Amniotic stem cell (primary cell): Measurements from ENCODE around the gene C10orf90.

ENCODE experiments used
- DNase-seq: peaks from one replicate; lab custom pipeline; 2025; lab: John Stamatoyannopoulos, UW

C10orf90 gene

DNA sequence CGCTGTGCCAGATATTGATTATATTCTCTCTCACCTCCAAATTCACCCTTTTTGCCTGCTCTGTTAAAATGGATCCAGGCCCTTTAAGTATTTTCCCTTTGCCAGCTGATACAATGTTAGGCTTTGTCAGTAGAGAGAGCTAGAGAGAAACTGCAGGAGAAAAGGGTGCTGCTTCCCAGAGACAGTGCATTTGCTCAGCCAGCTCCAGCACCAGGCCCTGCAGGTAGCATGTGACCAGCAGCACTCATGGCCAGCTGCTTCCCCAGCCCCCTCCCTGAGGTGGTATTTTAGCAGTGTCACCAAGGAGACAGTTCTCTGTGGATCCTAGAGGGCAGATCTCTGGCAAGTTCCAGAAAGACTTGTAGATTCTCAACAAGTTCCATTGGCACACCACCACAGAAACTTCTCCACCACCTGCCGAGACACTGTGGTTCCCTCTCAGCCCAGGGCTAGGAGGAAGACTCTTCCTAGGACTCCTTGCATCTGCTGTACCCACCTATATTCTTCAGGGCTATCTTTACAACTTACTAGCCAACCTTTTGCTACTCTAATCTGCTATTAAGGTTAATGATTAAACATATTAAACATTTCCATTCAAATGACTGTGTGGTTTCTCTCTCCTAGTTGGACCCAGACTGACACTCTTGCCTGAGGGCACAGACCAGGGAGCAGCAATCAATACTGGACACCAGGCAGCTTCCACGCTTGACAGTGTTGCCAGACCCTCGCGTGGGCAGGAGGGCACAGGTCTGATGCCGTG is 246.6 kb downstream of the C10orf90 start:
- no peak for DNase-seq

DNA sequence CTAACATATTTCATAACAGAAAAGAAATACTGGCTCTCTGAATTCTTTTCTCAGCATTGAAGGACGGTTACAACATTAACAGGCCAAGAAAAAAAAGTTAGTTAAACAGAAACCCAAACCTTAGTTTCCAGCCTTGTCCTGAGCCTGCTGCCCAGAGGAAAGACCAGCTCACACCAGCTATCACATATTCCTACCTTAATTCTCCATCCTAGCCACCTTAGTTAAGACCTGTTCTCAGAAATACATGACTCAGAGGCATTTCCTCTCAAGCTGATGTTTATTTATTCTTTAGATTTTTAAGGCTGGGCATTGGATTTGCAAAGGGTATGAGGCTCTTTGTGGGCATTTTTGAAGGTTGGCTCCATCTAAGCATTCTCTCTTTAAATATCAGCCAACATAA is 247.9 kb downstream of the C10orf90 start:
- DNase-seq = no peak

DNA sequence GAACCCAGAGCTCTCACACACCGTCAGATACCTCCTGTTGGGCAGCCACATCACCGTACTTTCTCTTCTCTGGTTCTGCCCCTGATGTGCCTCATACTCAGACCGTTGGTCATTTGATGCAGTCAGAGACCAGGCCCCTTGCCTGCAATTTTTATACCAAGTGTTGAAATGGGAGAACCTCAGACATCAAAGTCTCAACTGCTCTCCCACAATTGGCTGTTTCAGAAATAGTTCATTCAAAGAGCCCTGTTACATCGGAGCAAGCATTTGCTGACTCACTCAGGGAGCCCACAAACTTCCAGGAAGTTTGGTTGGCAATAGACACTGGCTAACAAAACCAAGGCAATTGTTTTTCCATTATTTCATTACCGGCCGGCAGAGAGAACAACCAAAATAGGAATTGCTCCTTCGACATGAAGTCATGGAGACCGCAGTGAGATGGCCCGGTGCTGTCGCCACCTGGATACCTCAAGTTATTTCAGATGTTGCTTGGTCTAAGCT is 248.7 kb downstream of the C10orf90 start:
- peak; percentile 97 for DNase-seq

DNA sequence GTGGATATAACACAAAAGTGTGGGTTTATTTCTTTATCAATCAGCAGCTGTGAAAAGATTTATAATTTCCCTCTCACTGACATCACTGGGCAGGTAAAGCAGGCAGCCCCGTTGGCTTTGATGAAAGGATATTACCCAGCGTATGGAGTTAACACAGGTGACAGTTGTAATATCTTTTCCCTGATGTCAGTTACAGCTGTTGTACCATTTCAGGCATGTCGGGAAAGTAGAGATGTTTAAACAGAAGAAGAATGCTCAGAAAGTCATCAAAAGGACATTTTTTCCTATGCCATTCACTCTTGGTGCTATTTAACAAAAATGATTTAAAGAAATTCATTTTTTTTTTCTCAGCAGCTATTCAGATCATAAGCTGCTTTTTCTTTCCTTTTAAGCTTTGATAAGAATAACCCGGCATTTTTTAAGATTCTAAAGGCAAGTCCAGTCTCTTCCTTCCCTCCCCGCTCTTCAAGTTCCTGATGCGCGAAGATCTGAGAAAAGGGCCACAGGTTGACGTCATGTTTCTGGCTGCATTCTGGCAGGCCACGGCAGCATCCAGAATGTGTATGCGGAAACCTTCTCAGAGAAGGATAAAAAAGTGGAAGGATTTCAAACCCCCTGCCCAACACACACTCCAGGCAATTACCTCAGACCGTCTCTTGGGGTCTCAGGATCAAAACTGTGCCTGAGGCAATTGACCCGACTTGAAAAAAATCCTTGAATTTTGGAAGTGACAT is 249.8 kb downstream of the C10orf90 start:
- DNase-seq = no peak

DNA sequence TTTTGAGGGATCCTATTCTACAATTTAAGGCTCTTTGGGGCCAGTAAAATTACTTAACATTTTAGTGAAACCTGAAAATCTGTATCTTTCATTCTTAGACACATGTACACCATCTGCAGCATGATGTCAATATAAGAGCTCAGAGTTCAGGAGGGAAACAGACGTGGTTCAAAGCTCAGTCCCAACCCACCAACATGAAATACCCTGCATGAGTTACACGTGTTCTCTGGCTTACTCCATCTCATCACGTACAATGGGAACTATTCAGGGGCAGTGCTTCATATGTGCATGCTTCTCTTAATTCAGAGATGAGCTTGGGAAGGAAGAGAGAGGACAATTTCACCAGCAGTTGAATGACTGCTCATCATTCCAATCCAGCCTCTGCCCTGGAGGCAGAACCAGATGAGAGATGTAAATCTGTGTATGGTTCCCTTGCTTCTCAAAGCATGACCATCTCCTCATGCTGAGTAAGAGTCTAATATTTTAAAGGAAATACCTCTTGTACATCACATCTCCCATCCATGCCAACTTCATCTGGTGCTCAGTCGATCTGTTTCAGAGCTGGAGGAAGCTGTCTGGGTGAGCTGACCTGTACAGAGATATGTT is 253.2 kb downstream of the C10orf90 start:
- no peak for DNase-seq

DNA sequence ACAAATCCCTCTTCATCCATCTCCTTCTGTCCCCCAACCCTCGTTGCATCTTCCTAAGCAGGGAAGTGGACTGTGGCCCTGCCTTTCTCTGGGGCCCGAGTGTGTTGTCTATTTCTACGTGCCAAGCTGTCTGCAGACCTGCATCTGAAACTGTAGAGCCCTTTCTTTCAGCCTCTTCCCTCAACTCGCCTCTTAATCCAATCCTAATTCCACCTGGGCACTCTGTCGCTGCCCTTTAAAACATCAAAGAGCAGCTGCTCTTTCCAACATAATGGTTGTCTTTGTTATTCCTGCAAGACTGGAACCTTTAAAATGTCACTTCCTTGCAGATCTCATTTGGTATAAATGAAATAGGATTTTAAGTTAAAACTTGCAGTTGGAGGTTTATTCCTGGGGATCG is 260.7 kb downstream of the C10orf90 start:
- no peak for DNase-seq

DNA sequence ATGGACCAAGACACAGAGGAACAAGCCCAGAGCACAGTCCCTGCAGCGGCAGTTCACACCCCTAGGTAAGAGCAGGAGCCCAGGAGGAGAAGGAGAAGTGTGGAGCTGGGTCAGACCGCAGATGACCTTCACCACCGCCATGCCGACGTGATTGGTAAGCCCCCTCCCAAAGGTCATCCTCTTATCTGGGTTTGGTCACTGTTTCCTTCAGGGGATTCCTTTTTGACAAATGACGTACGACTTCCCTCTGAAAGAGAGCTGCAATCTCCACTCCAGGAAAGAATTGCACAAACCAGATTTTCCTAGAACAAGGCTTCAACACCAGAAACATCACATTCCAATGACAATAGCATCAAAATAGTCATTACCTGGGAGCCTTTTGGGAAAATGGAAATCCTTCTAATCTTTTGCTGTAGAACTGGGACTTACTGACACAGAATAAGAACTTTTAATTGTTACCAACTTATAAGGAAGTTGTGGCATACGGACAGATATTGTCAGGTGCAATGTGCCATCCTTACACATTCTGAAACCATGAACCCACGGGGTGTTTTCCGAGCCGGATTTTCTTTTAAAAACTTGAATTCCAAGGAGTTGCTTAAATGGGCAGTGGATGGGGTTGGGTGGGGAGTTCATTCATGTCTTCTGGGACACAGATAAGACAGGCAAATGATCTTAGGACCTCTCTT is 261.4 kb downstream of the C10orf90 start:
- DNase-seq = no peak

DNA sequence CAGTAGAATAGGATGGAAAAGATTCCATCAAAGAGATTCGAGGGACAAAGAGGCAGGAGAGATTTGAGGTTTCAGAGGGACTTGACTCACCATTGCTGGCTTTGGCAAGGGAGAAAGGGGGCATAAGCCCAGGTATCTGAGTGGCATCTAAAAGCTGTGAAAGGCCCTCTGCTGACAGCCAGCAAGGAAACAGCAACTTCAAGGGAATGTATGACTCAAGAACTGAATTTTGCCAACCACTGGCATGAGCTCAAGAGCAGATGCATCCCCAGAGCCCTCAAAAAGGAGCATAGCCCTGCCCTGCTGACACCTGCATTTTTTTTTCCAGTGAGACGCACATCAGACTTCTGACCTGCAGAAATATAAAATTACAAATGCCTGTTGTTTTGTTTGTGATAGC is 262.7 kb downstream of the C10orf90 start:
- no peak for DNase-seq

DNA sequence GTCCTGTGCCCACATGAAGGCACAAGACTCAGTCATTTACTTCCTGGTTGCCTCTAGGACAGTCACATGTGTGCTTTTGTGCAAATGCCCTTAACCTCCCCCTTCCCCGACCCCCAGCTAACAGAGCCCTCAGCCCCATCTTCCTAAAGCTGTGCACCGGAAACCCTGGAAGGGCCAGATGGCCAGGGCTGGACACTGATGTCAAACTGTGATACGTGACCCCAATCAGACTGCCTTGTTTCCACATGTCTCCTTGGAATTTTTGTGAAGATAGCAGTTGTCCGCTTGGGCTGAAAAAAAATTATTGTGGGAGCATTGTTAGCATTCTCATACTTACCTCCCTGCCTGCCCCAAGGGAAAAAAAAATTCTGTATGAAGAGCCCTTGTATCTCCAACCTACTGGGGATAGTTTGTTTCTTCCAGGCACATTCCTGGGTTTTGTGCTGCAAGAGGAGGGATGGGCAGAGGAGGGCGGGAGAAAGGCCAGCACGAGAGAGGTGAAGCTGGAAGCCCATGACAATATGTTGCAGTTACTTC is 265.2 kb downstream of the C10orf90 start:
- no peak for DNase-seq

DNA sequence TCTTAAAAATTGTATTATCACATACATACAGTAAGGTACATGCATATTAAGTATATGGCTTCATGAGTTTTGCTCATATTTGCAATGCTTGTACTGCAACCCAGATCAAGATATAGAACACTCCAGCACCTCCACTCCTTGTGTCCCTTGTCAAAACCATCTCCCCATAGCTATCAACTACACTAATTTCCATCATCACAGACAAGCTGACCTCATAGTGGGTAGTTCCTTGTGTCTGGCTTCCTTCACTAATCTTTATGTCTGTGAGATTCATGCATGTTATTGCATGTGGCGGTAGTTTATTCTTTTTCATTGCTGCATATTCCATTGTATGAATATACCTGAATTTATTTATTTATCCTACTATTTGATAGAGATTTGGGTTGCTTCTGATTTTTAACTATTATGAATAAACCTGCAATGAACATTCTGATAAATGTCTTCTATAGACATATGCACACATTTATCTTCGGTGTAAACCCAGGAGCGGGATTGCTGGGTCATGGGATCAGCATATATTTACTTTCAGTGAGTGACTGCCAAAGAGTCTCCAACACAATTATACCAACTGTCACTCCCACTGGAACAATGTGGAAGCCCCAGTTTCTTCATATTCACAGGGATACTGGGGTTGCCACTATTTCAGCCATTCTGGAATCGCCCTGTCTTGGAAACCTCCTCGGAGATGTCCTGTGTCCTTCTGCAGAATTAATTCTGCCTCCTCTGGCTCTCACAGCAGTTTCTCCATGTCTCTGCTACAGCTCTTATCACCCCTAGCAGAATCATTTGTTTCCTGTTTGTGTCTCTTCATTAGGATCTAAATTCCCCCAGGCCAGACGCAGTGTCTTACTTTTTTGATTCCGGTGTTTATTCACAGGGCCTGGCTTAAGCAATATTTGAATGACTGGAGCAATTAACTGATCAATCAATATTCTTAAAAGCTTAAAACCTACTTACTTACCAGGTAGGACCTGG is 267.5 kb downstream of the C10orf90 start:
- no peak for DNase-seq

DNA sequence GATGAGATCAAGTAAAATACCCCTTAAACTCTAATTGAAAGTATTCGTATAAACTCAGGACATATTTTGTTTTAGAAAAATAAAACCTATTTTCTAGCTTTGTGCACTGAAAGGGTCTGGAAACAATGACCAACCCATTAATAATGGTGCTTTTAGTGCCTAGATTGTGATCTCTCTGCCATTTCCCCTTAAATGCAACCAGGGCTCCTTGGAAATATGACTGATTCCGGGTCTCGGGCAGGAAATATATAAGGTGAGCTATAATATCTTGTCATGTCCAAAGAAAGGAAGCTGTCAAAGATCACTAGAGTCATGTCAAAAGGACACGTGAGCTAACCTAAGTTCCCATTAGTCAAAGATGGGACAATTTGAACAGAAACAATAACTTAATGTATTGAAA is 269.9 kb downstream of the C10orf90 start:
- DNase-seq = no peak

DNA sequence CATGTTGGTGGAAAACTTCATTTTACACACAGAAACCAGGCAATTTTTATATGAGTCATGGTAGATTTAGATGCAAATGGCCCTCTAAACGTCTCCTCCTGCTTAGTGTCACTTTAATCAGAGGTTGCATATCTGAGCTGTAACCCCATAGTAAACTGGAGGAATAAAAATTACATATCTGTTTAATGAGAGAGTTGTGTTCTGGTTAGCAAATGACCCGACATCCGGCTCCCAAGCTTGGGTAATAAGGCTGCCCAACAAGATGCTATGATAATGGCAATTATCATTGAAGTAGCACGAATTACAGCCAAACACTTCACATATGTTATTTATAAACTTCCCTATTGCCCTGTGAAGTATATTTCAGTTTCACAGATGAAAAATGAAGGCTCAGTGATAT is 271.6 kb downstream of the C10orf90 start:
- no peak for DNase-seq

DNA sequence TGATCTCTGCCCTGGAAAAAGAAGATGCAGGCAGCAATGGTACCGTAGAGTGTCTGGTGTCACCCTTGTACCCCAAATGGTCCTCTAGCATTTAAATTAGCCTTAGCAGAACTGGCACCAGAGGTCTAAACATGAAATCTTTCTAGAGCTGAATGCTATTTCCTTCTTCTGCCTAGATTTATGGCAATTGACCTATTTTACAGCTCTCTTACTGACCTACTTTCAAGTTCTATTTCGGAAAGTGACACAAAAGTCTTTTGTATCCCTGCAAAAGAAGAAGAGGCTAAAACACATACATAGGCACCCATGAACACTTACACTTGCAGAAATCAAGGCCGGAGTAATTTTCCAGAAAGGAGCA is 272.1 kb downstream of the C10orf90 start:
- DNase-seq = no peak

DNA sequence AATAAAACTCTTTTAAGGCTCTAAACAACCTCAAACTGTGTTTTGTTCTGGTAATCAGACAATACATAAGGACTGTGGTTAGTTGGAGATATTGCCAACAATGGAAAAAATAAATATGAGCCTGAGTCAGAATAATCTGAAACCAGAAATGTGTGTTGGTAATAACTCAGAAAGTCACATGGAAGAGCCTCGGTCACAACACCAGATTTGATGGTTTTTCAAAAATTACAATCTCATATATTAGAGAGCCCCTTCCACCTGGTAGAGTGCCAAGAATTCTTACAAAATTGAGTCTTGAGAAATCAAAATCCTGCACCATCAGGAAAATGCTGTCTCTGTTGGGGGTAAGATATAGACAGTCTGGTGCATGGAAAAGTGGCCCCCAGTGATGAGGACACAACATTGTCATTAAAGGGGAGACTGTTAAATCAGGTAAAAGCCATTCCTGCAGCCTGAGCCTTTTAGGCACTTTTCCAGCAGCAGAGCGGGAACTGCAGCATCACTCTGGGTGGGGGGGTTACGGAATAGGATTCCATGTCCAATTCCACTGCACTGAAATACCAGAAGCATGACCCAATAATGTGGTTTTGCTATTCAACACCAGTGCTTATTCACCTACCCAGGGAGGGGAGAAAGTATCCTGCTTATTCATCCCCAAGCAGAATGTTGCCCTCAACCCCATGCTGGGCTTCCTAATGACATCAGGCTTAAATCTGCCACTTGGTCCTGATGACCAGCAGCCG is 272.7 kb downstream of the C10orf90 start:
- peak; percentile 88 for DNase-seq

DNA sequence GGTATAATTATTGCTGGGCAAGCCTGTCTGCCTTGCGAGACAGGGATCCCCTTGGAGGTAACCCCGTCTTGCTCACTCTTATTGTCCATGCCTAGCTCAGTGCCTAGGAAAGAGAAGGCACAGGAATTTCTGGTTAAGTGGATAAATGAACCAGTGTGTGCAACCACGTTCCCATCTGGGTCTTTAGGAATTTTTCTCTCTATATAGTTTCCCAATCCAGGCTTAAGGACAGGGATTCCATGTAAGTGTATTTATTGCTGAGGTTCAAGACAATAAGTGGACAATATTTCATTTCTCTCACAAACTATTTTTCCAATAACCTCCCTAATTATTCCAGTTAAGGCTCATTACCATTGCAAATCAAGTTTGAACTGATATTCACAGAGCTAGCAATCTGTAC is 273.3 kb downstream of the C10orf90 start:
- DNase-seq = no peak

DNA sequence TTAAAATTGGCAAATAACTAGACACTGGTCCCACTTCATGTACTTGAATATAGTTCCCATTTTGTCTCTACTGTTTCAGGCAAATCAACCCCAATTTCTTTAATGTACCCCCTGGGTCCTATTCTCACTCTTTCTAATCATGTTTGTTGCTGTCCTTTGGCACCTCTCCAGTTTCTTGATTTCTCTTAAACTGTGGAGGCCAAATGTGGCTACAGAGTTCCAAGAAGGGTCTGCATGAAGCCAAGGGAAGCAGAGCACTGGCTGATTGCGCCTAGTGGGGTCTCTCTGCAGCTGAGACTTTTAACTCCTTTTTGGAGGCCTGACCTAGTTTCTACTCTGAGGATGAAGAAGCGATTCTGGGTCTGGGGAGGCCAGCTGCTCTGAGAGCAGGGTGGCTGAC is 275.5 kb downstream of the C10orf90 start:
- DNase-seq = no peak

DNA sequence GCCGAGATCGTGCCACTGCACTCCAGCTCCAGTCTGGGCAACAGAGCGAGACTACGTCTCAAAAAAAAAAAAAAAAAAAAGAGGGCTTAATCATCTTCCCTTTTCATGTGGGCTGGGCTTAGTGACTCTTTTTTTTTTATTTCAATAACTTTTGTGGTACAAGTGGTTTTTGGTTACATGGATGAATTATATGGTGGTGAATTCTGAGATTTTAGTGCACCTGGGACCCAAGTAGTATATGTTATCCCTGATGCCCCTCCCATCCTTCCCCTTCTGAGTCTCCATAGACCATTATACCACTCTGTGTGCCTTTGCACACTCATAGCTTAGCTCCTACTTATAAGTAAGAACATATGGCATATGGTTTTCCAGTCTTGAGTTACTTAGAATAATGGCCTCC is 277.4 kb downstream of the C10orf90 start:
- no peak for DNase-seq

DNA sequence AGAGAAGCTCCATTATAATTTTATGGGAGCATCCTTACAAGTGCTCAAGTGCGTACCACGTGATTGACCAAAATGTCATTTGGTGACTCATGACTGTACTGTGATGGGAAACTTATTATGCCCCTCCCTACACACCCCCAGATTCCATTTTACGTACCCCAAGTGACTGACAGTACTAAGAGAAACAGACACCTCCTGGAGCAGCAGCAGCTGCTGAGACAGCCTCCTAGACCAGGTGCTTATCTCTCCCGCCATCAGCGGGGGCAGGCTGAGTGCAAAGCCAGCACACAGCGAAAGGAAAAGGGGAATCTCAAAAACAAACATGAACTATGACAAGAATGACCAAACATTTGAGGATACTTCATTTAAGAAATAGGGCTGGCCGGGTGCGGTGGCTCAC is 278.0 kb downstream of the C10orf90 start:
- no peak for DNase-seq

DNA sequence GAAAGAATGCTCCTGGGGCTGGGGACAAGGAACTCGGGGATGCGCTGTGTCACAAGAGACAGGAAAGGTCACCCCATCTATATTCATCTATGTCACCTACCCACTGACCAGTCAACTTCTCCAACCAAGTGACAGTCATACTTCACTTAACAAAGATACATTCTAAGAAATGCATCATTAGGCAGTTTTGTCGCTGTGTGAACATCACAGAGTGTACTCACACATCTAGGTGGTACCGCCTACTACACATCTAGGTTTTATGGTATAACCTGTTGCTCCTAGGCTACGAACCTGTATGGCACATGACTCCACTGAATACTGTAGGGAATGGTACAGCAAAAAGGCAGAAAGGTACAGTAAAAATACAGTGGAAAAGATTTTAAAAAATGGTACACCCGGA is 278.4 kb downstream of the C10orf90 start:
- DNase-seq = no peak

DNA sequence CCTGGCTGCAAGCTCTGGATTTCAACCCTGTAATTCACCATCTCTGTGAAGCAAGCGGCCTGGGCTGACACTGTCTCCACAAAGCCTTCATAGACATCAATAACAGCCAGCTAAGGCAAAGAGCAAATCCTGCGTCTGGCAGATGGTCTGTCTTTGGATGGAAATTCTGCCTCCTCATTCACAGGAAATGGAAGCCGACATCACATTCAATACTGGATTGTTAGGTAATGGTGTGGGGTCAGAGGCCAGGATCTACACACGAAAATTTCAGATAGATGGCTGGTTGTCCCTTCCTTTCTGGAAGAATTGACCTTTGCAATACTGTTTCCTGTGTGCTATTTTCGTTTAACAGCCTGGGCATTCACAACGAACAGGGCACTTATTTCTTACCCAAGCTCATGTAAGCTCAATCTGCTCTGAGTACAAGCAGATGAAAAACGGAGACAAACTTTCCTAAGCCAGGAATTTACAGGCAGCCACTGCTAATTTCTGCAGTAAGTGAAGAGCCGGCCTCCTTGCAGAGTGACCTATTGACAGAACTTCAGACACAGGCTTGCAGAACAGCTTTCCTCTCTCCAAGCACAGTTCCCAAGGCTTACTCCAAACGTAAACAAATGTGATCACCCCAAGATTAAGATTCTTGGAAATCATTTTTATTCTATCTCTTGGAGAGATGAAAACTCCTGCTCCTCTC is 279.2 kb downstream of the C10orf90 start:
- DNase-seq = no peak
